H9 (cell line): Measurements from ENCODE around the gene VWA8. TPM values are rescaled to one million over a fixed set of nuclear protein-coding genes. Genes with fewer than 3 reads are reported as not detected.

ENCODE experiments used
- DNase-seq: peaks from one replicate; pipeline ENCODE4 v3.0.0-alpha.2; 2017
- H2AFZ ChIP-seq: one replicate; pipeline ENCODE4 v1.6.1; 2013; ENCODE audit warnings: mild to moderate bottlenecking, low read length, control low read depth, moderate library complexity
- H2AK5ac ChIP-seq: 2 replicates; pipeline ENCODE4 v1.6.1; 2013; ENCODE audit warnings: low read length, control low read depth, mixed read lengths; ENCODE audit not compliant: insufficient read length
- H2BK120ac ChIP-seq: one replicate; pipeline ENCODE4 v1.6.1; 2013; ENCODE audit warnings: low read depth, mild to moderate bottlenecking, low read length, control low read depth, inconsistent platforms; ENCODE audit not compliant: poor library complexity, severe bottlenecking
- H2BK12ac ChIP-seq: 2 replicates; pipeline ENCODE4 v1.6.1; 2013; ENCODE audit warnings: low read length, control low read depth, mixed read lengths, low read depth; ENCODE audit not compliant: insufficient read length
- H2BK15ac ChIP-seq: 2 replicates; pipeline ENCODE4 v1.6.1; 2013; ENCODE audit warnings: low read depth, low read length, control low read depth
- H2BK20ac ChIP-seq: one replicate; pipeline ENCODE4 v1.6.1; 2013; ENCODE audit warnings: low read depth, mild to moderate bottlenecking, low read length, control low read depth, inconsistent platforms; ENCODE audit not compliant: poor library complexity, severe bottlenecking
- H2BK5ac ChIP-seq: 2 replicates; pipeline ENCODE4 v1.6.1; 2013; ENCODE audit warnings: low read length, control low read depth, mixed read lengths; ENCODE audit not compliant: insufficient read length
- H3K14ac ChIP-seq: 2 replicates; pipeline ENCODE4 v1.6.1; 2013; ENCODE audit warnings: low read length, control low read depth; ENCODE audit not compliant: insufficient read depth
- H3K18ac ChIP-seq: 2 replicates; pipeline ENCODE4 v1.6.1; 2013; ENCODE audit warnings: low read depth, mild to moderate bottlenecking, mixed read lengths, low read length, control low read depth; ENCODE audit not compliant: insufficient read length
- H3K23ac ChIP-seq: 2 replicates; pipeline ENCODE4 v1.6.1; 2013; ENCODE audit warnings: low read length, control low read depth, mixed read lengths, low read depth; ENCODE audit not compliant: insufficient read length
- H3K23me2 ChIP-seq: 2 replicates; pipeline ENCODE4 v1.6.1; 2013; ENCODE audit warnings: low read depth, mild to moderate bottlenecking, mixed read lengths, low read length, control low read depth; ENCODE audit not compliant: insufficient read length, poor library complexity, severe bottlenecking
- H3K27ac ChIP-seq: 2 replicates; pipeline ENCODE4 v1.5.1; 2013; ENCODE audit warnings: low read length, control low read depth, mixed read lengths, low read depth; ENCODE audit not compliant: insufficient read length
- H3K27me3 ChIP-seq: 2 replicates; pipeline ENCODE4 v1.6.1; 2013; ENCODE audit warnings: low read length, control low read depth, inconsistent platforms; ENCODE audit not compliant: insufficient read depth
- H3K4ac ChIP-seq: 2 replicates; pipeline ENCODE4 v1.6.1; 2013; ENCODE audit warnings: low read depth, mild to moderate bottlenecking, control low read depth, inconsistent platforms, low read length, moderate library complexity
- H3K4me1 ChIP-seq: 2 replicates; pipeline ENCODE4 v1.6.1; 2013; ENCODE audit warnings: low read length, control low read depth, inconsistent platforms; ENCODE audit not compliant: insufficient read depth
- H3K4me2 ChIP-seq: 2 replicates; pipeline ENCODE4 v1.6.1; 2013; ENCODE audit warnings: low read length, control low read depth, mixed read lengths; ENCODE audit not compliant: insufficient read length, insufficient read depth
- H3K56ac ChIP-seq: 2 replicates; pipeline ENCODE4 v1.6.1; 2013; ENCODE audit warnings: low read depth, mild to moderate bottlenecking, mixed read lengths, low read length, control low read depth; ENCODE audit not compliant: insufficient read length
- H3K79me1 ChIP-seq: 2 replicates; pipeline ENCODE4 v1.6.1; 2013; ENCODE audit warnings: low read depth, mild to moderate bottlenecking, moderate library complexity, low read length, control low read depth, inconsistent platforms; ENCODE audit not compliant: insufficient read depth, poor library complexity, severe bottlenecking
- H3K79me2 ChIP-seq: 2 replicates; pipeline ENCODE4 v1.6.1; 2013; ENCODE audit warnings: low read length, control low read depth, inconsistent platforms; ENCODE audit not compliant: insufficient read depth
- H3K9ac ChIP-seq: 2 replicates; pipeline ENCODE4 v1.6.1; 2013; ENCODE audit warnings: low read length, control low read depth, mixed read lengths; ENCODE audit not compliant: insufficient read length; ENCODE audit errors: extremely low read depth
- H3K9me3 ChIP-seq: one replicate; pipeline ENCODE4 v1.6.1; 2013; ENCODE audit warnings: low read depth, low read length, inconsistent platforms; ENCODE audit not compliant: control insufficient read depth
- H3T11ph ChIP-seq: one replicate; pipeline ENCODE4 v1.6.1; 2013; ENCODE audit warnings: mild to moderate bottlenecking, low read length, control low read depth, inconsistent platforms
- H4K20me1 ChIP-seq: one replicate; pipeline ENCODE4 v1.6.1; 2013; ENCODE audit not compliant: control insufficient read depth, insufficient read length, insufficient read depth
- H4K5ac ChIP-seq: 2 replicates; pipeline ENCODE4 v1.6.1; 2013; ENCODE audit warnings: low read depth, mild to moderate bottlenecking, mixed read lengths, low read length, control low read depth; ENCODE audit not compliant: insufficient read length
- H4K8ac ChIP-seq: replicated peaks from 2 replicates; pipeline ENCODE4 v1.6.1; 2013; ENCODE audit warnings: low read length, control low read depth, mixed read lengths, low read depth; ENCODE audit not compliant: insufficient read length
- H4K91ac ChIP-seq: 2 replicates; pipeline ENCODE4 v1.6.1; 2013; ENCODE audit warnings: low read depth, mild to moderate bottlenecking, moderate library complexity, mixed read lengths, low read length, control low read depth; ENCODE audit not compliant: insufficient read length
- H3K27ac Mint-ChIP-seq, 3 experiments: 2 replicates in 2 of 3; 3 replicates in 1 of 3; pipeline ENCODE4 v1.8.0; 2020 to 2021; ENCODE audit warnings: mixed read lengths in 3 of 3, mild to moderate bottlenecking in 1 of 3, moderate library complexity in 1 of 3
- H3K27me3 Mint-ChIP-seq: 2 replicates; pipeline ENCODE4 v1.8.0; 2021; ENCODE audit warnings: low read depth, mild to moderate bottlenecking, moderate library complexity, mixed read lengths
- H3K36me3 Mint-ChIP-seq, 3 experiments: 2 replicates in 2 of 3; 3 replicates in 1 of 3; pipeline ENCODE4 v1.8.0; 2020 to 2021; ENCODE audit warnings: low read depth in 3 of 3, mixed read lengths in 3 of 3; ENCODE audit not compliant: insufficient read depth in 1 of 3
- H3K4me1 Mint-ChIP-seq, 2 experiments: 2 replicates each; pipeline ENCODE4 v1.8.0; 2020; ENCODE audit warnings: mixed read lengths in 2 of 2
- H3K4me3 Mint-ChIP-seq, 2 experiments: 2 replicates in 1 of 2; 3 replicates in 1 of 2; pipeline ENCODE4 v1.8.0; 2020 to 2021; ENCODE audit warnings: mild to moderate bottlenecking in 2 of 2, mixed read lengths in 2 of 2, moderate library complexity in 1 of 2
- H3K9me3 Mint-ChIP-seq, 2 experiments: 2 replicates in 1 of 2; 3 replicates in 1 of 2; pipeline ENCODE4 v1.8.0; 2020; ENCODE audit warnings: mild to moderate bottlenecking in 2 of 2, mixed read lengths in 2 of 2, moderate library complexity in 1 of 2
- CTCF ChIP-seq: fragments of 200-600 bp; sonication (generic); conservative IDR thresholded peaks from 3 replicates; pipeline ENCODE4 v1.8.0; 2021; ENCODE audit warnings: antibody characterized with exemption, mild to moderate bottlenecking
- total RNA-seq: library from RNA; stranded (reverse); gene quantifications from 2 replicates; pipeline ENCODE4 v1.2.1, GENCODE V29; 2021

VWA8 gene
- total RNA-seq, 1 experiment from 2014 or later = 17.4 TPM

GRCh38 chr13:41596190-41596589, 364.7 kb downstream of the VWA8 start:
- Histone ChIP-seq H3T11ph (no peak overlapping the region), H2BK5ac (no peak overlapping the region), H2AK5ac (no peak overlapping the region), H4K8ac (no peak overlapping the region), H3K9ac (no peak overlapping the region), H4K20me1 (no peaks in the 10 kb centered on the region), H2BK15ac (no peak overlapping the region), H4K91ac (no peak overlapping the region), H3K14ac (no peak overlapping the region), H3K9me3 (no peaks in the 10 kb centered on the region), H3K23me2 (no peaks in the 10 kb centered on the region), H3K56ac (no peak overlapping the region), H4K5ac (no peak overlapping the region), H2BK120ac (no peak overlapping the region), H3K79me1 (no peaks in the 10 kb centered on the region), H3K79me2 (no peaks in the 10 kb centered on the region), H3K4me2 (no peak overlapping the region), H3K4me1 (no peaks in the 10 kb centered on the region), H3K18ac (no peak overlapping the region), H3K27me3 (no peaks in the 10 kb centered on the region), H3K27ac (no peak overlapping the region), H3K23ac (no peak overlapping the region), H2AFZ (no peak overlapping the region), H3K4ac (no peak overlapping the region), H2BK20ac (no peak overlapping the region), H2BK12ac (no peak overlapping the region)
- Mint-ChIP-seq H3K4me1 (no peaks in the 10 kb centered on the region), H3K36me3 (peaks cover 0 to 2% (median 0%) of the 10 kb centered on the region in 3 experiments; a peak in 1 of 7 replicates), H3K27ac (no peak overlapping the region), H3K9me3 (no peaks in the 10 kb centered on the region; a peak in 1 of 5 replicates), H3K4me3 (no peak overlapping the region), H3K27me3 (no peaks in the 10 kb centered on the region)
- DNase-seq = no peak
- no peak for TF ChIP-seq CTCF
